GM21423 (cell line): Measurements from ENCODE around the gene C4BPA.

Experiments used
- ATAC-seq: cut with Tn5 transposase; IDR thresholded peaks from one replicate; pipeline ENCODE4 v1.9.1; 2021; ENCODE audit warnings: mild to moderate bottlenecking, moderate library complexity; ENCODE audit not compliant: unreplicated experiment

Gene C4BPA

GRCh38 chr1:207077012-207077411 is 27.0 kb upstream of the C4BPA start:
- no peak for ATAC-seq

GRCh38 chr1:207077470-207078377 is 26.3 kb upstream of the C4BPA start:
- peak; percentile 53 for ATAC-seq

- no peak for ATAC-seq
Observed at GRCh38 chr1:207078578-207079132, 25.4 kb upstream of the C4BPA start.

GRCh38 chr1:207079706-207080241 is 24.3 kb upstream of the C4BPA start:
- ATAC-seq: no peak

GRCh38 chr1:207081088-207081487 is 22.9 kb upstream of the C4BPA start:
- ATAC-seq: no peak

- no peak for ATAC-seq
Observed at GRCh38 chr1:207081806-207082205, 22.2 kb upstream of the C4BPA start.

GRCh38 chr1:207084232-207084631 is 19.8 kb upstream of the C4BPA start:
- no peak for ATAC-seq

GRCh38 chr1:207084701-207085180 is 19.3 kb upstream of the C4BPA start:
- no peak for ATAC-seq

- ATAC-seq: no peak
Observed at GRCh38 chr1:207085887-207086286, 18.1 kb upstream of the C4BPA start.

- no peak for ATAC-seq
Observed at GRCh38 chr1:207088161-207088560, 15.9 kb upstream of the C4BPA start.

- no peak for ATAC-seq
Observed at GRCh38 chr1:207088701-207089626, 15.1 kb upstream of the C4BPA start, which contains the start of gene C4BPB. Gene C4BPB, plus strand, starts transcription at chr1:207088860. Its CDS starts 672 bp downstream, at chr1:207089532.

GRCh38 chr1:207089627-207090355 is 14.2 kb upstream of the C4BPA start:
- ATAC-seq: no peak

- ATAC-seq: no peak
Observed at GRCh38 chr1:207091200-207091908, 12.7 kb upstream of the C4BPA start.

- ATAC-seq: no peak
Observed at GRCh38 chr1:207093944-207094343, 10.1 kb upstream of the C4BPA start.

- peak; percentile 74 for ATAC-seq
Observed at GRCh38 chr1:207097871-207098324, 6.1 kb upstream of the C4BPA start.

- no peak for ATAC-seq
Observed at GRCh38 chr1:207101720-207102119, 2.3 kb upstream of the C4BPA start.

GRCh38 chr1:207102146-207102545 is 1.9 kb upstream of the C4BPA start:
- no peak for ATAC-seq

GRCh38 chr1:207102659-207103058 is 1.4 kb upstream of the C4BPA start:
- no peak for ATAC-seq

- ATAC-seq: no peak
Observed at GRCh38 chr1:207109004-207109403, 5.0 kb downstream of the C4BPA start.
